AG04450 (cell line): ENCODE results near the gene CACNA1C. TPM values are rescaled to one million over a fixed set of nuclear protein-coding genes. Genes with fewer than 3 reads are reported as not detected.

Experiments used
- CTCF ChIA-PET: fragments of 300-600, 350-600 bp; formaldehyde crosslinking; extraction: SDS; loops from one replicate; lab custom pipeline; 2022; ENCODE audit warnings: antibody characterized with exemption, inconsistent platforms; lab: Charles Lee
- POLR2A ChIA-PET: fragments of 350-600 bp; formaldehyde crosslinking; extraction: SDS; loops from one replicate; lab custom pipeline; 2021; ENCODE audit warnings: antibody characterized with exemption, inconsistent platforms; lab: Yijun Ruan, JAX
- DNase-seq: peaks from one replicate; pipeline ENCODE4 v3.0.0-alpha.2; 2011; ENCODE audit warnings: low read depth, low spot score
- H3K27ac ChIP-seq: one replicate; pipeline ENCODE4 v1.5.1; 2012; ENCODE audit warnings: low read depth, low read length, control low read depth
- H3K27me3 ChIP-seq: one replicate; pipeline ENCODE4 v1.6.0; 2012; ENCODE audit warnings: low read length; ENCODE audit not compliant: control insufficient read depth, insufficient read depth
- H3K4me3 ChIP-seq: 2 replicates; pipeline ENCODE4 v1.5.1; 2011; ENCODE audit warnings: mild to moderate bottlenecking, low read depth, low read length, control low read depth
- H3K9me3 ChIP-seq: 2 replicates; pipeline ENCODE4 v1.5.1; 2012; ENCODE audit warnings: low read length; ENCODE audit not compliant: control insufficient read depth, insufficient read depth
- polyA plus RNA-seq: library from polyadenylated mRNA; depleted of rRNA; stranded (reverse); fragments of >200 nt; gene quantifications from 2 replicates; pipeline ENCODE4 v1.2.3, GENCODE V29; 2011
- TF ChIP-seq, protein P1 (sequence below): IDR thresholded peaks from 2 replicates; pipeline ENCODE4 v1.5.1; 2011; ENCODE audit warnings: low read depth, low read length, control low read depth, inconsistent platforms

The CACNA1C gene
- polyA plus RNA-seq, 1 experiment, result 5.9 TPM

DNA sequence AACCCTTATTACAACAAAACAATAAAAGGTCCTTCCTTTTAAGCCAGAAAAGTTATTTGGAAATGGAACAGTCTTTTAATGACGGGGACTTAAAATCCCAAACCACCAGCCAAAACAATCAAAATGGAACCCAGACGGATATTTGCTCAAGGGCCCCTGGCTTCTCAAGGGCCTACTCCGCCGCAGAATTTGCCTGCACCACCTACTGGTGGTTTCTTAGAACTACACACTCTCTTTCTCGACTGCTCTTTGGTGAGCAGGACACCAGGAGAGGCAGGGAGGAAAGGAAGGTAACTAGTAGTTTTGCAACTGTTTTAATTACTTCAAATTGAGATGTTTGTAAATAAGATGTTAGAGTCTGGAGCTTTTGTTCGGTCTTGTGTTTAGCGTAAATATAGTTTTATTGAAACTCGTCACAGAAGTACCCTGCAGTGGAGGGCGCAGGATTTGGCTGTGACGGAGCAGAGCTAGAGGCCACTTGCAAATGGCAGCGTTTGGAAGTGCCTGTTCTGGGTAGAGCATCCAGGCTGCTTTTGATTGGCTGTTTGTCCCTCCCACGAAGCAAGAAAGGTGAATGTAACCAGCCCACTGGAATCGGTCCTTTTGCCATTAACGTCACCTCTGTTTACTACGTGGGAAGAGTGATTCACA, 238.5 kb downstream of the CACNA1C start:
- CTCF ChIA-PET, result interaction anchor here (0.6 to 1.3 kb wide), 5 partner anchors 9 to 257 kb away, joined by 3 to 5 read pairs (median 3); no protein-coding TSS in a partner anchor
- H3K27me3 ChIP-seq, result no peaks in the 10 kb centered on the region
- H3K9me3 ChIP-seq, result no peaks in the 10 kb centered on the region
- no peak overlapping the region for H3K4me3 ChIP-seq
- DNase-seq, result no peak
- H3K27ac ChIP-seq, result no peak overlapping the region
- POLR2A ChIA-PET, result no interaction called here
- TF ChIP-seq, protein P1, sequence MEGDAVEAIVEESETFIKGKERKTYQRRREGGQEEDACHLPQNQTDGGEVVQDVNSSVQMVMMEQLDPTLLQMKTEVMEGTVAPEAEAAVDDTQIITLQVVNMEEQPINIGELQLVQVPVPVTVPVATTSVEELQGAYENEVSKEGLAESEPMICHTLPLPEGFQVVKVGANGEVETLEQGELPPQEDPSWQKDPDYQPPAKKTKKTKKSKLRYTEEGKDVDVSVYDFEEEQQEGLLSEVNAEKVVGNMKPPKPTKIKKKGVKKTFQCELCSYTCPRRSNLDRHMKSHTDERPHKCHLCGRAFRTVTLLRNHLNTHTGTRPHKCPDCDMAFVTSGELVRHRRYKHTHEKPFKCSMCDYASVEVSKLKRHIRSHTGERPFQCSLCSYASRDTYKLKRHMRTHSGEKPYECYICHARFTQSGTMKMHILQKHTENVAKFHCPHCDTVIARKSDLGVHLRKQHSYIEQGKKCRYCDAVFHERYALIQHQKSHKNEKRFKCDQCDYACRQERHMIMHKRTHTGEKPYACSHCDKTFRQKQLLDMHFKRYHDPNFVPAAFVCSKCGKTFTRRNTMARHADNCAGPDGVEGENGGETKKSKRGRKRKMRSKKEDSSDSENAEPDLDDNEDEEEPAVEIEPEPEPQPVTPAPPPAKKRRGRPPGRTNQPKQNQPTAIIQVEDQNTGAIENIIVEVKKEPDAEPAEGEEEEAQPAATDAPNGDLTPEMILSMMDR, result peak; percentile 69

DNA sequence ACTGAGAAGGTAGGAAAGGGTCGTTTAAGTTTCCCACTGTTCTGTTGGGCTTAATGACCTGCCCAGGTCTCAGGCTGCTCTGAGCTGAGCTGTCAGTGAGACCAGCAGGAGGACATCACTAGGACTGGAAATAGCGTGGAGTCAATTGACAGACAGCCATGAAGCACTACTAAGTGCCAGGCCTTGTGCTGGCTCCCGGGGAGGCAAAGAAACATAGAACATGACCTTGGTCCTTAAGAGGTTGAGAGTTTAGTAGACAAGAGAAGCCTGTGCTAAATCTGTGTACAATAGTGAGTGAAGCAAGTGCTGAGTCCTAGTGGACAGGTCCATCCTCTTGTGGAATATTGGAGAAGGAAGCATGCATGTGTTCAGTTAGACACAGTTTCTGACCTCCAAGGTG, 239.2 kb downstream of the CACNA1C start:
- CTCF ChIA-PET, result interaction anchor here (0.6 to 1.2 kb wide), 3 partner anchors 8 to 258 kb away, joined by 3 to 5 read pairs (median 3); no protein-coding TSS in a partner anchor
- Histone ChIP-seq H3K9me3 (no peaks in the 10 kb centered on the region), H3K27me3 (no peaks in the 10 kb centered on the region), H3K27ac (no peak overlapping the region), H3K4me3 (no peak overlapping the region)
- no peak for DNase-seq
- TF ChIP-seq, protein P1, result no peak
- POLR2A ChIA-PET, result no interaction called here

DNA sequence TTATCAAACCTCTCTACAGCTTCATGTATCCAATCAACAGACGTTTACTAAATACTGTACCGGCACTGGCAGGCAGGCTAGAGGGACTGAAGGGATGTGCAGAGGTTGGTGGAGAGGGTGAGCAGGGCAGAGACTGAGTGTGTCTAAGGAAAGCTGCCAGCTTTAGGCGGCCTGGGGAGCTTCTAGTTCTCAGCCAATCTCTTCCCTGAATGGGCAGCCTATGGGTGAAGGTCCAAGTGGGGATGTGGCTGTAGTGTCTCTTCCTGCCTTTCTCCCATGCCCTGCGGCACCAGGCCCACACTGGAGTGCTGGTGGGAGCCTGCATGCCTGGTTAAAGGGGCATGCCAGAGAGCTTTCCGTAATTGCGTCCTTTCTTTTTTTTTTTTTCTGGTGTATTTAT, 239.8 kb downstream of the CACNA1C start:
- H3K9me3 ChIP-seq, result no peaks in the 10 kb centered on the region
- no peak overlapping the region for H3K4me3 ChIP-seq
- no peaks in the 10 kb centered on the region for H3K27me3 ChIP-seq
- H3K27ac ChIP-seq, result no peak overlapping the region
- POLR2A ChIA-PET, result no interaction called here
- CTCF ChIA-PET, result interaction anchor here (1.0 to 1.2 kb wide), 2 partner anchors 8 to 258 kb away, joined by 3 to 5 read pairs; no protein-coding TSS in a partner anchor
- no peak for DNase-seq
- TF ChIP-seq, protein P1, result no peak

DNA sequence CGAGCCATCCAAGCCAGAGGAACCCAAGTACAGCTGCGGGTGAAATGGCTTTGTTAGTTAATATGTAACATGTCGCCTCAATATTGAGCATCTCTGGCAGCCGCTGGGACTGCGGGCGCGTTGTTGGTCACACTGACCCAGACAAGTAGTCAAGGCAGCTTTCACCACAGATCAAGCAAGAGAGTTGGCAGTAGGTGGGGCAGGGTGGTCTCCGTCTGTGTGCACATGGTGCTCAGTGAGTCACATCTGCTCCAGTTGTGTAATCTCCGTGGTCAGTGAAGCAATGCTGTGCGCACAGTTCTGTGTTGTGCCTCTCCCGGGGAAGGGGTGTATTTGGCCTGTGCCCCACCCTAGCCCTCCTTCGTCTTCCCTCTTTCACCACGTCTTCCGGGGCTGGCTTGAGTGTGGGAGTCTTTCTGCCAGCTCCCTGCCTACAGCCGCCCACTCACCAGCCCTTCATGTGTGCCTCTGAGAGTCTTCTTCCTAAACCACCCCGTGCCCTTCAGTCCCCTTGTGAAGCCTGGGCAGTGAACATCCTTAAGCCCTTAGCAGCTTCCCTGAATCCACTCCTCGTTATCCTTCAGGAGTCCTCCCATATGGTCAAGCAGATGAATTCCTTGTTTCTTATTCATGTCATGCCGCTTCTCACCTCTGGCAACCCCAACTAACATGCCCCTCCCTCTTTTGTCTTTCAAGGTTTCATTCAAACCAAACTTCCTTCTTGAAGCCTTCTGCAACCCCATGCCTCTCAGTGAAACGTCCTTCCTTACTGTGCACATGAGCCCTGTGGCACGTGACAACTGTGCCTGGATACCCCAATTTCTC, 242.1 kb downstream of the CACNA1C start:
- TF ChIP-seq, protein P1, result no peak
- H3K9me3 ChIP-seq, result no peaks in the 10 kb centered on the region
- CTCF ChIA-PET, result no interaction called here
- H3K4me3 ChIP-seq, result no peak overlapping the region
- POLR2A ChIA-PET, result interaction anchor here (0.6 kb wide), 1 partner anchor 111 kb away, joined by 8 read pairs; no protein-coding TSS in a partner anchor
- H3K27ac ChIP-seq, result peak overlapping the region; percentile 39
- H3K27me3 ChIP-seq, result no peaks in the 10 kb centered on the region
- no peak for DNase-seq

DNA sequence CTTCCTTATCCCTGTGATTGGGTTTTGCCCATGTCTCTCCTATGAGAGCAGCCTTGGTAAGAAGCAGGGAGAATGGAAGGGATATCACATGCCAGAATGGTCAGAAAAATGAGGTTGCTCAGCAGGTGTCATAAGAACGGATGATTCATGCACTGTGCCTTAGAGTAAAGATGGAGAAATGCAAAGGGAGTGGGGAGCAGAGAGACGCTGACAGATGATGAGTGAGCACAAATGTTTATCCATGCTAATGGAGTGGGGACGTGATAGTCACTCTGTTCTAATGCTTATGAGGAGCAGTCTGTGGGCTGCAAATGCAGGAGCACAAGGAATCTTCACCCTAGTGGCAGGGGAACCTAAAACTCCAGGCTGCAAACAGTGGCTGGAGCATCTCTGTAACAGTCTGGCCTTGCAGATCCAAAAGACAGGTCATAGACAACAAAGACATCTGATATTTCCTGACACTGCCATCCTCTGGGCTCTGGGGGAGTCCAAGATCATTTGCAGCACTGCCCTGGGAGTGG, 243.2 kb downstream of the CACNA1C start:
- ChIA-PET CTCF (no interaction called here), POLR2A (no interaction called here)
- peak; percentile 59 for DNase-seq
- H3K9me3 ChIP-seq, result no peaks in the 10 kb centered on the region
- no peaks in the 10 kb centered on the region for H3K27me3 ChIP-seq
- TF ChIP-seq, protein P1, result no peak
- no peak overlapping the region for H3K4me3 ChIP-seq
- no peak overlapping the region for H3K27ac ChIP-seq
